HG03571 (cell line): ENCODE data around the gene PGAM4.
"Not testable (repeated sequence)": the region's sequence is repeated elsewhere in the genome, so short reads cannot be mapped to it uniquely, and the experiment has no call there.

Source experiments
- ATAC-seq: cut with Tn5 transposase; IDR thresholded peaks from one replicate; pipeline ENCODE4 v1.9.1; 2021; ENCODE audit not compliant: unreplicated experiment

PGAM4 gene

GRCh38 chrX:77969538-77969937 lies at the start of gene PGAM4:
PGAM4 (minus strand) TSS chrX:77969638; CDS start chrX:77969638, 0 bp downstream.
- no peak for ATAC-seq

GRCh38 chrX:78011846-78012245 lies 42.4 kb upstream of the PGAM4 start:
- ATAC-seq: no peak

DNA sequence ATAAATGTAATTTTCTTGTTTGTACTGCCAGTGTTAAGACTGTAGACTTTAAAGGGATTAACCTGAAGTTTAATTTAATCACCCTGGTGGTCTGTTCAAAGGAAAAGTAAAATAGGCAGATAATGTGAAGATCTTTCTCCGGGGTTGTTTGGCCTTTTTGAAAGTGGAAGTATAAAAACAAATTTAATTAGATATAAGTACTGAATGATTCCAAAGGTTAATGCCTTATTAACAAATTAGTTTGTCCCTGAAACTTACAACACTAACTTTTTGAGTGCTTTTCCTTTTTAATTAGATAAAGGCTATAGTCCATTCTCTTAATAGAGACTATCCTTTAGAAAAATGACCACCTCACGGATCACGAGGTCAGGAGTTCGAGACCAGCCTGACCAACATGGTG lies 10.4 kb upstream of the PGAM4 start:
- no peak for ATAC-seq

GRCh38 chrX:77977518-77977917 lies 8.1 kb upstream of the PGAM4 start:
- no peak for ATAC-seq

GRCh38 chrX:77977095-77977494 lies 7.7 kb upstream of the PGAM4 start:
- ATAC-seq: no peak

DNA sequence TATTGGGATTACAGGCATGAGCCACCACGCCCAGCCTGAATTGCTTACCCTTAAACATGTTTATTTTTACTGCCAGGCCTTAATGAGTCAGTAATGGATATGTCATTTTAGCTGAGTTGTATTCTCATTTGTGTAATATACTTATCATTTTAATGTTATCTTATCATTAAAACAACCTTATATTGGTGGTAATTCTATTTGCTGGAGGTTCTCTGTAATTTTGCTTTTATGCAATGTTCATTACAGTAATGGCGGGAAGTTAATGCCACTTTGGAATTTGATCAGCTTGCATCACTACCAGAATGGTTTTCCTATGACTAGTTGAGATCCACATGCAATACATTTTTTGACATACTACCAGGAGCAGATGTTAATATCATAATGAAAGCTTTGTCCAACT lies 6.3 kb upstream of the PGAM4 start:
- ATAC-seq: no peak

DNA sequence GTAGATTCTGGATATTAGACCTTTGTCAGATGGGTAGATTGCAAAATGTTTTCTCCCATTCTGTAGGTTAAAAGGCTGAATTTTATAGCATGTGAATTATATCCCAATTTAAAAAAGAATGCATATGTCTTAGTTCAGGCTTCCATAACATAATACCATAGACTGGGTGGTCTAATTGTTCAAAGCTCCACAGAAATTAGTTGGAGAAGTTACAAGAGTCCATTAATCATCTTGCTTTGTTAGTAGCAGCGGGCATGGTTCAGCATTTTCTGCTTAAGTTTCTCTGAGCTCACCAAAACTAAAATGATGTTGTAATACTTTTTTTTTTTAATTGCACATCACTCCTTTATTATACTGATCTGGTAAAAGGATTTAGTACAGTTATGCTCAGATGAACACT lies 1.8 kb downstream of the PGAM4 start:
- no peak for ATAC-seq

DNA sequence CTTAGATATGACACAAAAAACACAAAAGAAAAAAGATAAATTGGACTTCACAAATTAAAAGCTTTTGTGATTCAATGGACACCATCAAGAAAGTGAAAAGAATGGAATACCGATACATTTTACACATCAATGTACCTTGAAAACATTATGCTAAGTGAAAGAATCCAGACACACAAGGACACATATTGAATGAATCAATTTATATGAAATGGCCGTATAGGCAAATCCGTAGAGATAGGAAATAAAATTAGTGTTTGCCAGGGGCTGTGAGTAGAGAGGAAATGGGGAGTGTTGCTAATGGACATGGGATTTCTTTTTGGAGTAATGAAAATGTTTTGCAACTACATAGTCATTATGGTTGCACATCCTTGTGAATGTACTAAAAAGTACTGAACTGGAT lies 3.1 kb downstream of the PGAM4 start:
- no peak for ATAC-seq

DNA sequence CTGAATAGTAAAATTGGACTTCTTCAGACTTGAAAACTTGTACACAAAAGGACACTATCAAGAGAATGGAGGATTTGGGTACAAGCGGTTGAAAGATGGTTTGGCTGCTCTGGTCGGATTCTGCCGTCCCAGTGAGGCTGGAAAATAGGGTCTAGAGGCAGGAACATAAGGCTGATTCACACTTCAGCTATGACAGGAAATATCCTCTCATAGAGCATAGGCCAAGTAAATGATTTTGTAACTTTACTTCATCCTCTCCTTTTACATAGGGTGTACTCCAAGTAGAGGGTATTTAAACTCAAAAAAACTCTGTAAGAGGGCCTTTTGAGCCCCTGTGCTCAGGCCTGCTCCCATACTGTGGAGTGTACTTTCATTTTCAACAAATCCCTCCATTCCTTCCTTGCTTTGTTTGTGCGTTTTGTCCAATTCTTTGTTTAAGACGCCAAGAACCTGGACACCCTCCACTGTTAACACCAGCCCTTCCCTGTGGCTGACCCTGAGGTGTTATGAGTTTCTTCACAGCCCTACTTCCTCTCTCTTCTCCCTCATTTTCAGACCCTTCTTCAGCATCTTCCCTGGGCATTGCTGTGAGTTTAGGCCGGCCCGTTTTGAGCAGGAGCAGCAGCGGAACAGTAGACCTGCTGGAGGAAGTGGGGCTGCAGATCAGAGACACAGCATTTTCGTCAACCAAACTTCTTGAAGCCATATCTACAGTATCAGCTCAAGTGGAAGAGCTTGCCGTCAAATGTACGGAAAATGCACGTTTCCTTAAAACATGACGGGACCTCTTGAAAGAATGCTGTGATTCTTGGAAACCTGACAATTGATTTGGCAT lies 7.2 kb downstream of the PGAM4 start:
- ATAC-seq: no peak

DNA sequence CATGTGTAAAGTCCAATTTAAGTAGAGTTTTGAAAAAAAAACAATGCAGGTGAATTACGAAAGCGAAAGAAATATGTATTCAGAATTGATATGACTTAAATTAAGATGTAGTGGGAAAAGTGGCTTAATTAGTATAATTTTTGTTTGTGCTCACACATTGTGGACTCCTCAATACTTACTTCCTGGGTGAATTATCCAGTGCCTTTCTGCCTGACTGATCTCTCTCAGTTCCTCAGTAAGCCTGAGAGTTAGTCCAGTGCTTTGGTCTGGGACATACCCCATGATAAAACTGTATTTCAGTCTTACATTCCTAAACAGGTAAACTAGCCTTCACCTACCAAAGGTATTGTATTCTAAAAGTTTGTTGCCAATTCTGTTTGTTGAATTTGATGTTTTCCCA lies 8.4 kb downstream of the PGAM4 start:
- no peak for ATAC-seq

- no peak for ATAC-seq
Observed at GRCh38 chrX:77960567-77960966, 8.9 kb downstream of the PGAM4 start.

- no peak for ATAC-seq
Observed at GRCh38 chrX:77953708-77954107, 15.7 kb downstream of the PGAM4 start.

DNA sequence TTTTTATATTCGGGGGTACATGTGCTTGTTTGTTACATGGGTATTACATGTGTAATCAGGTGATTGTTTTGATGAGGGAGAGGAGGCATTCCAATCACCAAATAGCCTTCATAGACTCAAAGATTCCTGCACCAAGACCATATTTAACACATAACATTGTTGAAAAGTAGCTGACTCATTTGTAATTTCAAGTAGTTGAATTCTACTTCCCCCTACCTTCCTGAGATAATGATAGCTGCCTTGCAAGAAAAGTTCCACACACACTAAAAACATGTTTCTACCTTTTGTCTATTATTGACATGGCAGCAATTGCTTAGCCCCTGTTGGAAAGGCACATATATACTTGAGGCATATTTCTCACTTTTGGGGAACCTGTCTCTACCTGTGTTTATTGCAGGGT lies 16.1 kb downstream of the PGAM4 start:
- no peak for ATAC-seq

DNA sequence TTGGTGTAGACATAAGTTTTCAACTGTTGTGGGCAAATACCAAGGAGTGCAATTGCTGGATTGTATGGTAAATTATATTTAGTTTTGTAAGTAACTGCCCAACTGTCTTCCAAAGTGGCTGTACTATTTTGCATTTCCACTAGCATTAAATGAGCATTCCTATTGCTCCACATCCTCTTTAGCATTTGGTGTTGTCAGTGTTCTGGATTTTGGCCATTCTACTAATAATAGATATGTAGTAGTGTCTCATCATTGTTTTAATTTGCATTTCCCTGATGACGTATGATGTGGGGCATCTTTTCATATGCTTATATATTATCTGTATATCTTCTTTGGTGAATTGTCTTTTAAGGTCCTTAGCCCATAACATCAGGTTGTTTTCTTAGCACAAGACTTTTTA lies 17.3 kb downstream of the PGAM4 start:
- ATAC-seq: no peak

DNA sequence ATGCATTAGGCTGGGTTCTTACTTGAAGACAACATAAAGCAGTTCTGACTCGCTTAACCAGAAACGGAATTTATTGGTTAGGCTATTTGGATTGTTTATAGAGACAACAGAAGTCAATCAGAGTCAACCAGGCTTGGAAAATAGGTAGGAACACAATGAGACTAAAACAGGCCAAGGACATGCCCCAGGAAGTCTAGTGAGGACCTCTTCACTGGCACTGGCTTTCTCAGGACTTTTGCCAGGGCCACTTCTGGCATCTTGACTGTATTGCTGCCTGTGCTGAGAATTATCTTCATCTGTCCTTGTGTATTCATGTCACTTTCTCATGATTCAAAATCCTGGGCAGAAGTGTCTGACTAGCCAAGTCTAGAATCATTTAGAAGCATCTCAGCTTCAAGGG lies 19.6 kb downstream of the PGAM4 start:
- no peak for ATAC-seq

DNA sequence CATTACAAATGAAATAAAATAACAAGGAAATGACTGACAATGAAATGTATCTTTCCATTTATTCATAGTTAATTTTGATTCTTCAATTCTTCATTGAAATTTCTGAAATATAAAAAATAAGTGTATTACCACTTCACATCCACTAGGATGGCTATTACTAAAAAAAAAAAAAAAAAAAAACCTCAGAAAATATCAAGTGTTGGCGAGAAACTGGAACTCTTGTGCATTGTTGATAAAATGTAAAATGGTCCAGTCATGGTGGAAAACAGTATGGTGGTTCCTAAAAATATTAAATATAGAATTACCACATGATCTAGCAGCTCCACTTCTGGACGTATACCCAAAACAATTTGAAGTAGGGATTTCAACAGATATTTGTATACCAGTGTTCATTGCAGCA lies 22.9 kb downstream of the PGAM4 start:
- no peak for ATAC-seq

- no peak for ATAC-seq
Observed at GRCh38 chrX:77945910-77946545, 23.4 kb downstream of the PGAM4 start.

DNA sequence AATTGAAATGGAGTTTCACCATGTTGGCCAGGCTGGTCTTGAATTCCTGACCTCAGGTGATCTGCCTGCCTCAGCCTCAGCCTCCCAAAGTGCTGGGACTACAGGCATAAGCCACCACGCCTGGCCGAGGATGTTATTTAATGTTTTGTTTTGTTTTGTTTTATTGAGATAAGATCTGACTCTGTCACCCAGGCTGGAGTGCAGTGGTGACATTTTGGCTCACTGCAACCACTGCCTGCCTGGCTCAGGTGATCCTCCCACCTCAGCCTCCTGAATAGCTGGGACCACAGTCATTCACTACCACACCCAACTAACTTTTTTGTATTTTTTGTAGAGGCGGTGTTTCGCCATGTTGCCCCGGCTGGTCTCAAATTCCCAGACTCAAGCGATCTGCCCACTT lies 24.4 kb downstream of the PGAM4 start:
- ATAC-seq: not testable (repeated sequence)

- ATAC-seq: no peak
Observed at GRCh38 chrX:77938083-77938680, 31.3 kb downstream of the PGAM4 start.

DNA sequence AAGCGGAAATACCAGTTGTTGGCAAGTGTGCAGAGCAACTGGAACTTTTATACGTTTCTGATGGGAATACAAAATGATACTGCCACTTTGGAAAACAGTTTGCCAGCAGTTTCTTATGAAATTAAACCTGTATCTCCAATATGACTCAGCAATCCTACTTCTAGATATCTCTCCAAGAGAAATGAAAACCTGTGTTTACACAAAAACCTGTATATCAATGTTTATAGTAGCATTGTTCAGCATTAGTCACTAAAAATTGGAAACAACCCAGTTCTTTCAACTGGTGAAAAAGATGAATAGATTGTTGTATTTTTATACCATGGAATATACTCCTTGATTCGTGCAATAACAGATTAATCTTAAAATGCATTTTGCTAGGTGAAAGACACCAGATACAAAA lies 32.1 kb downstream of the PGAM4 start:
- ATAC-seq: no peak

DNA sequence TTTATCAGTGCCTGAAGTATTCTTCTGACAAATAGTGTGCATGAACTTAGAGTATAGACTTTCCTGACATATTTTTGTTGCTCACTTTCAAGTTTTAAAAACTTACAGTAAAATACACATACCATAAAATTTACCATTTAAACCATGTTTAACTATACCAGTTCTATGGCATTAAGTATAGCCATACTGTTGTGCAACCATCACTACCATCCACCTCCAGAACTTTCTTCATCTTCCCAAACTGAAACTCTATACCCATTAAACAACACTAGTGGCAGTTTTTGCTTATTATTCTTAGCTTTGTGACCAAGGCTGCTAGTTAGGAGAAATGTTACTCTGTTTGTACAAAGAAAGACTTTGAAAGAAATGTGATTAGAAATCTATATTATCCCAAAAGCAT lies 33.1 kb downstream of the PGAM4 start:
- ATAC-seq: no peak

DNA sequence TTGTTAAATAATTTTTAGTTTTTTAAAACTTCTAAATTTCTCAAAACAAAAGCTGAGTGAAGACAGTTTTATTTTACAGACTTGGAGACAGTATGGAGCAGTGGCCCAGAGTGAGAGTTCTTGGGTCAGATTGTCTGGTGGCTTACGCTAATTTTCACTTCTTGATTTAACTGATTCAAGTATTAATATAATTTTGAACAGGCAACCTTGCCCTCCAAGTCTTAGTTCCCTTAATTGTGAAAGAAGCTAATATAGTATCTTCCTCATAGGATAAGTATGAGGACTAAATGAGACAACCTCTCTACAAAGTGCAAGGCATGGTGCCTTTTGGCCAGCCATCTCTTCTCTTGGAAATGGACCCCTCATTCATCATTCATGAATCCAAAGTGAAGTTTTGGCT lies 33.6 kb downstream of the PGAM4 start:
- no peak for ATAC-seq
